PC-3 (cell line): Measurements from ENCODE around the gene SUSD6. TPM values are rescaled to one million over a fixed set of nuclear protein-coding genes. Genes with fewer than 3 reads are reported as not detected.

Experiments used
- ATAC-seq: fragments of 200-7000 bp; cut with Tn5 transposase; 2 replicates; pipeline ENCODE4 v1.9.1; 2020; ENCODE audit warnings: mild to moderate bottlenecking, moderate library complexity
- BruUV-seq: library from RNA; stranded (reverse); fragments of 400-500 nt; replicated peaks from 2 replicates; lab custom pipeline; 2021; lab: Mats Ljungman, UMichigan
- CTCF ChIA-PET: fragments of 300-600 bp; sonication (Branson Sonifier 250); formaldehyde crosslinking; loops from one replicate; lab custom pipeline; 2022; ENCODE audit warnings: antibody characterized with exemption; lab: Charles Lee
- POLR2A ChIA-PET: fragments of 300-600 bp; sonication (Branson Sonifier 250); formaldehyde crosslinking; loops from one replicate; lab custom pipeline; 2022; ENCODE audit warnings: antibody characterized with exemption; ENCODE audit not compliant: unreplicated experiment; lab: Charles Lee
- DNase-seq: peaks from one replicate; pipeline ENCODE4 v3.0.0-alpha.2; 2015
- H2AFZ ChIP-seq: fragments of 300-600 bp; sonication (generic); 2 replicates; pipeline ENCODE4 v1.6.0; 2016; ENCODE audit warnings: antibody characterized with exemption, low read length
- H3F3A ChIP-seq: fragments of 300-600 bp; sonication (generic); one replicate; pipeline ENCODE4 v1.6.0; 2017; ENCODE audit warnings: antibody characterized with exemption, low read length, control low read depth, mild to moderate bottlenecking; ENCODE audit not compliant: unreplicated experiment
- H3K27ac ChIP-seq: fragments of 300-600 bp; sonication (generic); 2 replicates; pipeline ENCODE4 v1.5.1; 2016; ENCODE audit warnings: mild to moderate bottlenecking, low read length
- H3K27me3 ChIP-seq: fragments of 300-600 bp; sonication (generic); 2 replicates; pipeline ENCODE4 v1.6.1; 2016; ENCODE audit warnings: low read length, mixed read lengths
- H3K36me3 ChIP-seq: fragments of 300-600 bp; sonication (generic); 2 replicates; pipeline ENCODE4 v1.6.1; 2016; ENCODE audit warnings: low read depth, mixed run types, low read length, mixed read lengths
- H3K4me1 ChIP-seq: fragments of 300-600 bp; sonication (generic); 2 replicates; pipeline ENCODE4 v1.5.1; 2016; ENCODE audit warnings: low read length; ENCODE audit not compliant: insufficient read depth
- H3K4me2 ChIP-seq: fragments of 300-600 bp; sonication (generic); 2 replicates; pipeline ENCODE4 v1.6.0; 2016; ENCODE audit warnings: low read length
- H3K4me3 ChIP-seq: fragments of 300-600 bp; sonication (generic); 2 replicates; pipeline ENCODE4 v1.5.1; 2016; ENCODE audit warnings: mild to moderate bottlenecking, low read length, mixed read lengths
- H3K79me2 ChIP-seq: fragments of 300-600 bp; sonication (generic); 2 replicates; pipeline ENCODE4 v1.6.1; 2017; ENCODE audit warnings: low read length, mixed read lengths
- H3K9ac ChIP-seq: fragments of 300-600 bp; sonication (generic); 2 replicates; pipeline ENCODE4 v1.6.0; 2016; ENCODE audit warnings: mild to moderate bottlenecking, low read length
- H3K9me2 ChIP-seq: fragments of 300-600 bp; sonication (generic); replicated peaks from 2 replicates; pipeline ENCODE4 v1.6.1; 2016; ENCODE audit warnings: mixed run types, low read length, mixed read lengths
- H3K9me3 ChIP-seq: fragments of 300-600 bp; sonication (generic); 2 replicates; pipeline ENCODE4 v1.6.1; 2016; ENCODE audit warnings: low read length, mixed read lengths
- H4K20me1 ChIP-seq: fragments of 300-600 bp; sonication (generic); 2 replicates; pipeline ENCODE4 v1.6.1; 2016; ENCODE audit warnings: low read length, mixed read lengths
- CTCF ChIP-seq: fragments of 300-600 bp; sonication (generic); conservative IDR thresholded peaks from 2 replicates; pipeline ENCODE4 v1.5.1; 2017; ENCODE audit warnings: antibody characterized with exemption, low read depth, mild to moderate bottlenecking, low read length
- EZH2 ChIP-seq: fragments of 300-600 bp; sonication (generic); IDR thresholded peaks from one replicate; pipeline ENCODE4 v1.6.1; 2017; ENCODE audit warnings: antibody characterized with exemption, mild to moderate bottlenecking, low read length; ENCODE audit not compliant: unreplicated experiment
- EZH2phosphoT487 ChIP-seq: fragments of 300-600 bp; sonication (generic); IDR thresholded peaks from 2 replicates; pipeline ENCODE4 v1.6.1; 2018; ENCODE audit warnings: mild to moderate bottlenecking, antibody characterized with exemption, low read length, borderline replicate concordance
- intact Hi-C: fragments of 100-400 bp; cut with micrococcal nuclease; formaldehyde crosslinking; loops from 2 replicates; pipeline ENCODE4 v1.9.0; 2023
- total RNA-seq: library from RNA; depleted of rRNA; stranded (reverse); fragments of >200 nt; gene quantifications from 2 replicates; pipeline ENCODE4 v1.2.3, GENCODE V29; 2014

SUSD6 gene
- total RNA-seq, 1 experiment from 2014 or later = 6.1 TPM

- peak within 1 kb of the TSS; percentile 89 for H2AFZ ChIP-seq
These were observed 37.0 kb upstream of the SUSD6 start, which contains the start of gene CCDC177 for GRCh38 chr14:69574263-69574953. TSS of gene CCDC177 (minus strand) at chr14:69574871. CDS start at chr14:69573622, 1,249 bp downstream.

GRCh38 chr14:69574954-69575295 is 36.5 kb upstream of the SUSD6 start:
- DNase-seq (no peak), ATAC-seq (no peak)
- Histone ChIP-seq H3K4me2 (peak overlapping the region; percentile 97), H3K4me1 (peaks cover 12% of the 10 kb centered on the region), H3K27me3 (peaks cover 50% of the 10 kb centered on the region), H3K4me3 (no peak overlapping the region), H3K79me2 (no peaks in the 10 kb centered on the region), H3K9ac (no peak overlapping the region), H3K9me2 (no peaks in the 10 kb centered on the region), H3K36me3 (no peaks in the 10 kb centered on the region), H4K20me1 (no peaks in the 10 kb centered on the region), H3K27ac (no peak overlapping the region), H3F3A (no peaks in the 10 kb centered on the region), H2AFZ (no peak overlapping the region), H3K9me3 (no peaks in the 10 kb centered on the region)
- no TSS peak for BruUV-seq
- TF ChIP-seq EZH2phosphoT487 (no peak), EZH2 (no peak), CTCF (no peak)
- POLR2A ChIA-PET = no interaction called here
- CTCF ChIA-PET = interaction anchor here (1.0 to 2.3 kb wide), 3 partner anchors 37 to 39 kb away, joined by 3 to 18 read pairs (median 6); partner anchors contain the start of gene SUSD6
- intact Hi-C loops = loop anchor here (1.0 to 5.0 kb wide), 3 partner anchors 40 to 332 kb away; partner anchors contain the start of genes ERH and SLC39A9

More at GRCh38 chr14:69574263-69574953, 37.0 kb upstream of the SUSD6 start, which contains the start of gene CCDC177:
- TF ChIP-seq EZH2 = peak; percentile 45
- TF ChIP-seq EZH2phosphoT487 = peak; percentile 54; the same call in 1 of the 2 replicates
- TF ChIP-seq CTCF = peak; percentile 93
- Histone ChIP-seq H3K4me1 (peaks cover 9% of the 10 kb centered on the region), H3K9ac (no peak within 1 kb of the TSS), H3F3A (no peaks in the 10 kb centered on the region), H3K4me2 (peak within 1 kb of the TSS; percentile 97), H3K36me3 (no peaks in the 10 kb centered on the region), H3K27ac (no peak within 1 kb of the TSS), H3K4me3 (peak within 1 kb of the TSS; percentile 73), H4K20me1 (no peaks in the 10 kb centered on the region), H3K9me2 (no peaks in the 10 kb centered on the region), H3K27me3 (peaks cover 55% of the 10 kb centered on the region), H3K79me2 (no peaks in the 10 kb centered on the region), H3K9me3 (no peaks in the 10 kb centered on the region)
- ATAC-seq = peak; percentile 86
- no TSS peak for BruUV-seq
- peak; percentile 79 for DNase-seq
- intact Hi-C loops = loop anchor here (1.0 to 5.0 kb wide), 3 partner anchors 39 to 332 kb away; partner anchors contain the start of genes ERH and SLC39A9
- CTCF ChIA-PET = interaction anchor here (0.6 to 2.3 kb wide), 5 partner anchors 37 to 328 kb away, joined by 3 to 18 read pairs (median 3); partner anchors contain the start of gene SUSD6
- POLR2A ChIA-PET = no interaction called here

- Histone ChIP-seq H3K4me3 (no peak overlapping the region), H2AFZ (no peak overlapping the region), H3K36me3 (no peaks in the 10 kb centered on the region), H3K79me2 (no peaks in the 10 kb centered on the region), H4K20me1 (no peaks in the 10 kb centered on the region), H3K9me2 (no peaks in the 10 kb centered on the region), H3K4me2 (peak overlapping the region; percentile 16; the same call in 1 of the 2 replicates), H3K4me1 (peaks cover 12% of the 10 kb centered on the region), H3K9me3 (no peaks in the 10 kb centered on the region), H3K27me3 (peaks cover 10% of the 10 kb centered on the region), H3K27ac (peak overlapping the region; percentile 50), H3F3A (no peaks in the 10 kb centered on the region), H3K9ac (no peak overlapping the region)
- intact Hi-C loops = no loop called here
- ChIA-PET POLR2A (no interaction called here), CTCF (interaction anchor here (0.5 kb wide), 1 partner anchor 67 kb away, joined by 3 read pairs; no protein-coding TSS in a partner anchor)
- no TSS peak for BruUV-seq
- ATAC-seq = no peak
- DNase-seq = no peak
- TF ChIP-seq EZH2phosphoT487 (no peak), EZH2 (no peak), CTCF (no peak)
These were observed 31.9 kb upstream of the SUSD6 start for GRCh38 chr14:69579476-69579875.
